ENCODE data around the gene COL6A2. TPM values are rescaled to one million over a fixed set of nuclear protein-coding genes. Genes with fewer than 3 reads are reported as not detected.
A peak's percentile ranks its signal among the peaks of the same experiment; 100 is the strongest.

The COL6A2 gene
- total RNA-seq, 6 experiments from 2014 or later, result 17.3 to 81.7 (median 38.4) TPM

DNA sequence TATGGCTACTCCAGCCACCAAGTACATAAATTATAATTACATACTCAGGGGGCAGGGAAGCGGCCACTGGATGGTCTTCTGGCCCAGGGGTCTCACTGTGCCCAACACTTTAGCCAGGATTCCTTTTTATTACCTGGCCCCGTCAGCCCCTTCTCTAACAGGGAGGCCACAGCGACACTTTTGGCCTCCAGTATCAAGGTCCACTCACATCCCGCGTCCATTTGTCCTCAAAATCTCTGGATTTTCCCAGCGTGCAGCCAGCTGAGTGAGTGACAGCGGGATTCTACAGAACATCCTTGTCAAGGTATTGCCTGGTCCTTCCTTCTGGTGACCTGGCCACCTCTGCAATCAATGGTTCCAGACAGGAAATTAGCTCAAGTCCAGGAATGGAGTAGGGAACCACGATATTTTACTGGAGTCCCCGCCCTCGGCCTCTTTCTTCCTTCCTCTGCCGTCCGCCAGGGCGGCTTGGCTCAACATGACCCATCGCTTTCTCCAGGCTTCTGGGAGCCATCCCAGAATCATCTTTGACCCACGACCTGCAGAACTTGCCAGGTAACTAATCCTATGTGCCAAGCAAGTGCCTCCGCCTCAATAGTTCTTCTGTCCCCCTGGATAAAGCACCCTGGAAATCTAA, 2.7 kb upstream of the COL6A2 start:
- Histone ChIP-seq H3K9me3 (no peaks in the 10 kb centered on the region), H3K27me3 (peaks cover 3 to 8% of the 10 kb centered on the region in 2 donors), H3K4me1 (no peaks in the 10 kb centered on the region), H3K4me3 (no peak overlapping the region), H3K27ac (no peak overlapping the region), H3K36me3 (no peaks in the 10 kb centered on the region)
- DNase-seq (no peak), ATAC-seq (no peak)
- 77% methylated on average over 16 of the region's 16 CpGs for WGBS (ENCODE audit: insufficient coverage, low coverage, low lambda C conversion rate, missing lambda C conversion rate)
- TF ChIP-seq POLR2A (IDR thresholded peaks at IDR 0.05), result no peak
- TF ChIP-seq, protein P1, sequence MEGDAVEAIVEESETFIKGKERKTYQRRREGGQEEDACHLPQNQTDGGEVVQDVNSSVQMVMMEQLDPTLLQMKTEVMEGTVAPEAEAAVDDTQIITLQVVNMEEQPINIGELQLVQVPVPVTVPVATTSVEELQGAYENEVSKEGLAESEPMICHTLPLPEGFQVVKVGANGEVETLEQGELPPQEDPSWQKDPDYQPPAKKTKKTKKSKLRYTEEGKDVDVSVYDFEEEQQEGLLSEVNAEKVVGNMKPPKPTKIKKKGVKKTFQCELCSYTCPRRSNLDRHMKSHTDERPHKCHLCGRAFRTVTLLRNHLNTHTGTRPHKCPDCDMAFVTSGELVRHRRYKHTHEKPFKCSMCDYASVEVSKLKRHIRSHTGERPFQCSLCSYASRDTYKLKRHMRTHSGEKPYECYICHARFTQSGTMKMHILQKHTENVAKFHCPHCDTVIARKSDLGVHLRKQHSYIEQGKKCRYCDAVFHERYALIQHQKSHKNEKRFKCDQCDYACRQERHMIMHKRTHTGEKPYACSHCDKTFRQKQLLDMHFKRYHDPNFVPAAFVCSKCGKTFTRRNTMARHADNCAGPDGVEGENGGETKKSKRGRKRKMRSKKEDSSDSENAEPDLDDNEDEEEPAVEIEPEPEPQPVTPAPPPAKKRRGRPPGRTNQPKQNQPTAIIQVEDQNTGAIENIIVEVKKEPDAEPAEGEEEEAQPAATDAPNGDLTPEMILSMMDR (IDR thresholded peaks at IDR 0.05), result no peak
- intact Hi-C loops (cut with DNase I), result no loop called here

DNA sequence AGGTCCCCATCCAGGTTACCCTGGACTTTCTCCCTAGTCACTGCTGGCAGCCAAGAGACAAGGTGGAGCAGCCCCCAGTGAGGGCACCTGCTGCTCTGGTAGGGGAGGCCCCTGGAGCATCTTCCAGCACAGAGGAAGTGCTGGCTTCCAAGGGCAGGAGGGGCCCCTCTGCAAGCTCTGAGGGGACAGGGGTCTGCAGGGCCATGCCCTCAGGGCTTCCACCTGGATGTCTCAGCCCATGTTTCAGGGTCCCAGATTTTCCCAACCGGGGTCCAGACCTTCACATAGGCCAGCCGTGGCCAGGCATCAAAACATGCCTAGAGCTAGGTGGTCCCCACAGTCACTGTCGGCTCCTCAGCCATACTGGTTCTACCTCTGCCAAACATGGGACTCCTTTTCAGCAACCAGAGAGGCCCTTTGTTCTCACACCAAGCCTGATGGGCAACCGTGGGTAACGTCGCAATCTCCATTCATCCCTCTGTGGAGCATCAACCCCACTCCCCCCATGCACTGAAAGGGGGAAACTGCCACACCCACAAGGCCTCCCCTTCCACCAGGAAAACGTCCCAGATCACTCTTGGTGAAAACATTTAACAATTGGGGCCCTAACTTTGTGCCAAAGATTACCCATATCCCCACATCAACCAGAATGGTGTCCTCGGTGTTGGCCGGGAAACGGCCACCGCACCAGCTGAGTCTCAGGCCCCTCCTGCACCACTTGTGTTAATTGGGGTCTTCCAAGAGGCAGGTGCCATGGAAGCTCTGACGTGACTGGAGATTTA, 1.9 kb upstream of the COL6A2 start:
- Histone ChIP-seq H3K27ac (no peak overlapping the region), H3K36me3 (no peaks in the 10 kb centered on the region), H3K9me3 (no peaks in the 10 kb centered on the region), H3K4me3 (no peak overlapping the region), H3K4me1 (no peaks in the 10 kb centered on the region), H3K27me3 (peaks cover 3 to 8% of the 10 kb centered on the region in 2 donors)
- no peak for DNase-seq
- WGBS (ENCODE audit: insufficient coverage, low coverage, low lambda C conversion rate, missing lambda C conversion rate), result 57% methylated on average over 3 of the region's 12 CpGs
- no peak for ATAC-seq
- intact Hi-C loops (cut with DNase I), result no loop called here
- TF ChIP-seq POLR2A (IDR thresholded peaks at IDR 0.05), result no peak
- TF ChIP-seq, protein P1 (IDR thresholded peaks at IDR 0.05), result no peak

DNA sequence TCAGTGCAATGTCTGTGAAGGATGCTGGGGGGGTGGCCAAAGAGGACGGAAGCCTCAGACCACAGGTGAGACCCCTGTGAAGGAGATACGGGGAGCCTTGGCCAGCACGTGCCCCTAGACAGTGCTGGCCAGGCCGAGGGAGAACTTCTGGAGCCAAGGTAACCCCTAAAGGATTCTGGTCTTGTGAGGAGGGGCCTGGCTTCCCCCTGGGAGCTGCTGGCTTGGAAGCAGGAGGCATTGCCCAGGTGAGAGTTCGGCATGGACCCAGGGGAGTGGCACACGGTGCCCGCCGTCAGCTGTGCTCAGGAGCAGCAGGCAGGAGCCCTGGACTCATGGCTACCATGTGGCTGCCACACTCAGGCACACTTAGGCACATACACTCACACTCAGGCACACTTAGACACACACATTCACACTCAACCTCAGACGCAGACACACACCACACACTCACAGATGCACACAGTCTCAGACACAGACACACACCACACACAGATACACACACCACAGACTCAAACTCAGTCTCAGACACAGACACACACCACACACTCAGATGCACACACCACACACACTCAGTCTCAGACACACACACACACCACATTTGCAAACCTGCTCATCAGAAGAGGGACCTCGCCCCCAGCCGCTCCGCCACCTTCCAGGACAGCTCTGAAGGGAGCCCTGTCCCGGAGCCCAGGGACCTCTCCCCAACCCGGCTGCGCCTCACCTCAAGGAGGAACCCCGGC, 1.1 kb upstream of the COL6A2 start:
- Histone ChIP-seq H3K27me3 (peaks cover 3 to 8% of the 10 kb centered on the region in 2 donors), H3K4me3 (peak overlapping the region in 1 of 3 donors; percentile 36), H3K4me1 (no peaks in the 10 kb centered on the region), H3K36me3 (no peaks in the 10 kb centered on the region), H3K9me3 (no peaks in the 10 kb centered on the region), H3K27ac (no peak overlapping the region)
- no peak for TF ChIP-seq POLR2A (IDR thresholded peaks at IDR 0.05)
- TF ChIP-seq, protein P1 (IDR thresholded peaks at IDR 0.05), result no peak
- ATAC-seq, result no peak
- no peak for DNase-seq
- no CpG with 5 or more reads among the region's 16 CpGs for WGBS (ENCODE audit: insufficient coverage, low coverage, low lambda C conversion rate, missing lambda C conversion rate)
- intact Hi-C loops (cut with DNase I), result no loop called here

DNA sequence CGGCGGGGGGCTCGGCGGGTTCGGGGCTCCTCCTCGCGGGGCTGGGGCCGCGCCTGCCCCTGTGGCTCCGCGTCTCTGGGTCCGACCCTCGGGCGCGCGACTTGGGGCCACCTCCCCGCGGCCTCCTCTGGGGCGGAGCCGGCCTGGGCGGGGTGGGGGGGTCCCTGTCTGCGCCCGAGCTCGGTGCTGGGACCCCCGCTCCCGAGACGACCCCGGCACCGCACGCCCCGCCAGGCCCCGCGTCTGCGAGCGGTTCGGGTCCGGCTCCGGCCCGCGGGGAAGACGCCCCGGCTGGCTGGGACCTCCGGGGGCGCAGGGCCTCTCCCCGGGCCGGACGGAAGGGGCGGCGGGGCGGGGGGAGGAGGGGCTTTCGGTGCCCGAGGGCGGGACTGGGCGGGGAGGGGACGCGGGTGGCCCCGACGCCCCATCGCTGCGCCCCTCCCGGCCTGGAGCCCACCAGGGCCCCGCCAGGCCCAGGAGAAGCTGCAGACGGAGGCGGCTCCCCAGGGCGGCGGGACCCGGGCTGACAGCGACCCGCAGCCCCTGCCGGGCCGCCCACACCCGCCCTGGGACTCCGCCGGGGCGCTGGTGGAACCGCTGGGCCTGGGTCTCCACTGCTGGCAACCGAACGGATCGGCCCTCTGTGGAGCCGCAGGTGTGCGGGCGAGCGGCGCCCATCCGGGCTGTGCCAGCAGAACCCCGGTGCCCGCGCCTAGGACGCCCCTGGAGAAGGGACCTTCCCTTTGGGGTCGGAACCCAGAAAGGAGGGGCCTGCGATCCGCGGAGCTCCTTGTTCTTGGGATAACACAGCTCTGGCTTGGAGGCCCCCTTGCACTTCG, 610 bp downstream of the COL6A2 start:
- no peak for TF ChIP-seq POLR2A (IDR thresholded peaks at IDR 0.05)
- TF ChIP-seq, protein P1 (IDR thresholded peaks at IDR 0.05), result no peak
- peak overlapping the region; percentile 26 to 48 (median 36) for H3K4me3 ChIP-seq
- WGBS (ENCODE audit: insufficient coverage, low coverage, low lambda C conversion rate, missing lambda C conversion rate), result no CpG with 5 or more reads among the region's 94 CpGs
- ATAC-seq (peak in 3 of 4 donors; percentile 5 to 24 (median 6)), DNase-seq (peak; percentile 27 to 53 (median 46))
- intact Hi-C loops (cut with DNase I), result no loop called here
- H3K36me3 ChIP-seq, result no peaks in the 10 kb centered on the region
- H3K4me1 ChIP-seq, result no peaks in the 10 kb centered on the region
- peaks cover 0 to 5% (median 0%) of the 10 kb centered on the region in 4 donors for H3K9me3 ChIP-seq
- H3K27ac ChIP-seq, result peak overlapping the region; percentile 40 to 79 (median 47)
- H3K27me3 ChIP-seq, result peaks cover 3 to 8% of the 10 kb centered on the region in 2 donors

Measured in right lobe of liver (tissue), 6 donors.